Ammon's horn (tissue), 1 donor: ENCODE data around the gene SLC25A17.
"Not testable (repeated sequence)": the region's sequence is repeated elsewhere in the genome, so short reads cannot be mapped to it uniquely, and the experiment has no call there.

Experiments
- DNase-seq: peaks from one replicate; pipeline ENCODE4 v3.0.0-alpha.2; 2016; ENCODE audit warnings: low spot score

The SLC25A17 gene

GRCh38 chr22:40720156-40720537 lies 99.0 kb downstream of the SLC25A17 start:
- not testable (repeated sequence) for DNase-seq
